A549 (cell line): ENCODE data around the gene PLXDC1. TPM values are rescaled to one million over a fixed set of nuclear protein-coding genes. Genes with fewer than 3 reads are reported as not detected.
A peak's percentile ranks its signal among the peaks of the same experiment; 100 is the strongest.

Experiments used
- ATAC-seq, 2 experiments: fragments of 200-7000 bp in 1 of 2; fragments of >200 bp in 1 of 2; cut with Nextera tagmentation in 1 of 2; cut with Tn5 transposase in 1 of 2; 3 replicates each; pipeline versions ENCODE4 v1.8.0 to v1.9.1; 2018 to 2020; ENCODE audit warnings: mild to moderate bottlenecking in 1 of 2, moderate library complexity in 1 of 2
- CTCF ChIA-PET: fragments of 300-600 bp; sonication (Branson Sonifier 250); formaldehyde crosslinking; extraction: SDS; loops from one replicate; lab custom pipeline; 2021; ENCODE audit warnings: antibody characterized with exemption, inconsistent platforms; lab: Yijun Ruan, JAX
- POLR2A ChIA-PET: fragments of 350-600 bp; formaldehyde crosslinking; extraction: SDS; loops from one replicate; lab custom pipeline; 2021; ENCODE audit warnings: antibody characterized with exemption, inconsistent platforms; lab: Yijun Ruan, JAX
- DNase-seq, 2 experiments: peaks; one replicate each; pipeline versions ENCODE4 v3.0.0 to v3.0.0-alpha.2; 2011 to 2016; ENCODE audit warnings: low read depth in 1 of 2, low spot score in 1 of 2
- FAIRE-seq: peaks from 2 replicates; lab custom pipeline; 2011; peaks lifted over from hg19 to GRCh38; lab: Jason Lieb, UNC
- H3K27ac ChIP-seq, 2 experiments: fragments of >200 bp; sonication (Bioruptor Twin); formaldehyde crosslinking; 3 replicates each; pipeline ENCODE4 v1.5.1; 2016 to 2017
- H3K4me1 ChIP-seq: fragments of >200 bp; sonication (Bioruptor Twin); formaldehyde crosslinking; 3 replicates; pipeline ENCODE4 v1.6.1; 2016
- H3K4me2 ChIP-seq: fragments of >200 bp; sonication (Bioruptor Twin); formaldehyde crosslinking; 3 replicates; pipeline ENCODE4 v1.6.1; 2016
- H3K4me3 ChIP-seq: fragments of >200 bp; sonication (Bioruptor Twin); formaldehyde crosslinking; 3 replicates; pipeline ENCODE4 v1.5.1; 2016
- H3K9me3 ChIP-seq: fragments of >200 bp; sonication (Bioruptor Twin); formaldehyde crosslinking; 3 replicates; pipeline ENCODE4 v1.6.1; 2016
- BHLHE40 ChIP-seq: IDR thresholded peaks from 2 replicates; pipeline ENCODE4 v1.6.1; 2012; ENCODE audit warnings: low read depth, low read length, inconsistent platforms
- FOXS1 ChIP-seq: fragments of 250-450 bp; sonication (Bioruptor Pico); IDR thresholded peaks from 2 replicates; pipeline ENCODE4 v1.5.0; 2020; ENCODE audit warnings: mild to moderate bottlenecking, moderate library complexity
- HEYL ChIP-seq: fragments of 250-450 bp; sonication (Bioruptor Pico); IDR thresholded peaks from 2 replicates; pipeline ENCODE4 v1.8.0; 2021; ENCODE audit warnings: mild to moderate bottlenecking, moderate library complexity
- HOXA7 ChIP-seq: fragments of 250-450 bp; sonication (Bioruptor Pico); IDR thresholded peaks from 2 replicates; pipeline ENCODE4 v1.5.0; 2020; ENCODE audit warnings: mild to moderate bottlenecking, moderate library complexity
- HOXB13 ChIP-seq: fragments of 250-450 bp; sonication (Bioruptor Pico); IDR thresholded peaks from 2 replicates; pipeline ENCODE4 v1.5.0; 2020; ENCODE audit warnings: low read depth, mild to moderate bottlenecking, moderate library complexity
- JUN ChIP-seq, 2 experiments: fragments of >200 bp; sonication (Bioruptor Twin); formaldehyde crosslinking; IDR thresholded peaks; 2 replicates in 1 of 2; 3 replicates in 1 of 2; pipeline ENCODE4 v1.6.1; 2016 to 2017
- POLR2AphosphoS2 ChIP-seq: conservative IDR thresholded peaks from 2 replicates; pipeline ENCODE4 v1.6.1; 2012; ENCODE audit warnings: low read length, improper control_type of control experiment, inconsistent platforms
- RAD21 ChIP-seq, 2 experiments: fragments of >200 bp in 1 of 2; sonication (Bioruptor Twin) in 1 of 2; formaldehyde crosslinking in 1 of 2; IDR thresholded peaks in 1 of 2; conservative IDR thresholded peaks in 1 of 2; 2 replicates in 1 of 2; 3 replicates in 1 of 2; pipeline ENCODE4 v1.6.1; 2012 to 2018; ENCODE audit warnings: inconsistent platforms in 1 of 2
- RARB ChIP-seq: fragments of 250-450 bp; sonication (Bioruptor Pico); IDR thresholded peaks from 2 replicates; pipeline ENCODE4 v1.8.0; 2021; ENCODE audit warnings: mild to moderate bottlenecking, moderate library complexity
- RNF2 ChIP-seq: fragments of 200-600 bp; sonication (generic); IDR thresholded peaks from 2 replicates; pipeline ENCODE4 v1.6.1; 2016; ENCODE audit warnings: low read depth, mild to moderate bottlenecking, antibody characterized with exemption, moderate library complexity, borderline replicate concordance
- SMC3 ChIP-seq: fragments of >200 bp; sonication (Bioruptor Twin); formaldehyde crosslinking; IDR thresholded peaks from 3 replicates; pipeline ENCODE4 v1.6.1; 2018; ENCODE audit warnings: inconsistent platforms
- ZFP36 ChIP-seq: fragments of 450-650 bp; IDR thresholded peaks from 2 replicates; pipeline ENCODE4 v1.6.1; 2014; ENCODE audit warnings: borderline replicate concordance; ENCODE audit not compliant: partially characterized antibody
- WGBS: methylation state at CpG from one replicate; pipeline ENCODE4 v1.1.6; 2017; ENCODE audit errors: missing lambda C conversion rate; 5-methylcytosine and 5-hydroxymethylcytosine counted together
- polyA plus RNA-seq, 4 experiments: library from polyadenylated mRNA; depleted of rRNA in 3 of 4; stranded (reverse); fragments of >200 nt; fragmentation: RNase III in 1 of 4; extraction: RNeasy Plus Mini Kit Qiagen cat#74134 plus additional on column Dnase treatment in 1 of 4; gene quantifications; 2 replicates in 3 of 4; 3 replicates in 1 of 4; pipeline ENCODE4 v1.2.3, GENCODE V29; 2011 to 2017
- TF ChIP-seq, protein P1 (sequence below): fragments of 200-600 bp; sonication (generic); IDR thresholded peaks from 2 replicates; pipeline ENCODE4 v1.6.1; 2016; ENCODE audit warnings: antibody characterized with exemption, mild to moderate bottlenecking, moderate library complexity
- TF ChIP-seq, protein P2 (sequence below): fragments of 250-450 bp; sonication (Bioruptor Pico); IDR thresholded peaks from 2 replicates; pipeline ENCODE4 v1.5.0; 2020; ENCODE audit warnings: low read depth, mild to moderate bottlenecking, moderate library complexity
- TF ChIP-seq, protein P3 (sequence below): IDR thresholded peaks from 2 replicates; pipeline ENCODE4 v1.6.1; 2012; ENCODE audit warnings: low read depth, borderline replicate concordance

PLXDC1 gene
- polyA plus RNA-seq, 2 of the 4 experiments (the other 2 are of a cell fraction), result 0.31 to 0.36 TPM

DNA sequence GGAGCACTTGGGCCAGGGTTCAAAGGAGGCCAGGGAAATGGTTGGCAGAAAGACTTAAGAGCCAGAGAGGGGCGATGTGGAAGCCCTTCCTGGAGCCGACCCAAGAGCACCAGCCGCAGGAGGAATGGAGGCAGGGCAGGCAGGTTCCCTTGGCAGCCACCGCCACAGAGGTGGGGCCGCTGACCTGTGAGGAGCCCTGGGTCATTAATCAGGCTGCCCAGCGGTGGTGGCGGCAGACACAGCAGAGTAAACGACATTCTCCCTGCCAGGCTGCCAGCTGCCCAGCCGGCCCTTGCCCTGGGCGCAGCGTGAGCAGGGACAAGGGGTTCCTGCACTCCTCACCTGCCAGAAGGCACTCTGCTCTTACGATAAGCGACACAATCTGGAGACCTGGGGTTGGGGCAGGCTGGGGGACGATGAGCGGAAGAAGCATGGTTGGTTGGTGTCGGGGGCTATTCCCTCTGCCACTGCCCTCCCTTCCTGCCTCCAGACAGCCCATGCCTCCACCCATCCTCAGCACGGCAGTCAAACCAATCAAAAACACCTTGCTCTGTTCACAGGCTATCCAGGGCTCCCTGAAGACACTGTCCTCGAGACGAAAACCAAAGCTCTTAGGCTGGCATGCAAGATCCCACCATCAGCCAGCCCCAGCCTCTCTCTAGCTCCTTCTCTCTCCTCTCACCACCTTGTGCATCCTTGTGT, 40.9 kb downstream of the PLXDC1 start:
- Histone ChIP-seq H3K4me2 (no peak overlapping the region), H3K9me3 (no peaks in the 10 kb centered on the region), H3K4me1 (no peaks in the 10 kb centered on the region), H3K27ac (no peak overlapping the region), H3K4me3 (no peak overlapping the region)
- no peak for FAIRE-seq
- TF ChIP-seq, protein P1, sequence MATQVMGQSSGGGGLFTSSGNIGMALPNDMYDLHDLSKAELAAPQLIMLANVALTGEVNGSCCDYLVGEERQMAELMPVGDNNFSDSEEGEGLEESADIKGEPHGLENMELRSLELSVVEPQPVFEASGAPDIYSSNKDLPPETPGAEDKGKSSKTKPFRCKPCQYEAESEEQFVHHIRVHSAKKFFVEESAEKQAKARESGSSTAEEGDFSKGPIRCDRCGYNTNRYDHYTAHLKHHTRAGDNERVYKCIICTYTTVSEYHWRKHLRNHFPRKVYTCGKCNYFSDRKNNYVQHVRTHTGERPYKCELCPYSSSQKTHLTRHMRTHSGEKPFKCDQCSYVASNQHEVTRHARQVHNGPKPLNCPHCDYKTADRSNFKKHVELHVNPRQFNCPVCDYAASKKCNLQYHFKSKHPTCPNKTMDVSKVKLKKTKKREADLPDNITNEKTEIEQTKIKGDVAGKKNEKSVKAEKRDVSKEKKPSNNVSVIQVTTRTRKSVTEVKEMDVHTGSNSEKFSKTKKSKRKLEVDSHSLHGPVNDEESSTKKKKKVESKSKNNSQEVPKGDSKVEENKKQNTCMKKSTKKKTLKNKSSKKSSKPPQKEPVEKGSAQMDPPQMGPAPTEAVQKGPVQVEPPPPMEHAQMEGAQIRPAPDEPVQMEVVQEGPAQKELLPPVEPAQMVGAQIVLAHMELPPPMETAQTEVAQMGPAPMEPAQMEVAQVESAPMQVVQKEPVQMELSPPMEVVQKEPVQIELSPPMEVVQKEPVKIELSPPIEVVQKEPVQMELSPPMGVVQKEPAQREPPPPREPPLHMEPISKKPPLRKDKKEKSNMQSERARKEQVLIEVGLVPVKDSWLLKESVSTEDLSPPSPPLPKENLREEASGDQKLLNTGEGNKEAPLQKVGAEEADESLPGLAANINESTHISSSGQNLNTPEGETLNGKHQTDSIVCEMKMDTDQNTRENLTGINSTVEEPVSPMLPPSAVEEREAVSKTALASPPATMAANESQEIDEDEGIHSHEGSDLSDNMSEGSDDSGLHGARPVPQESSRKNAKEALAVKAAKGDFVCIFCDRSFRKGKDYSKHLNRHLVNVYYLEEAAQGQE, result no peak
- TF ChIP-seq HEYL (CRISPR knock-in tag) (no peak), SMC3 (no peak), JUN (IDR thresholded peaks at IDR 0.05) (no peak), ZFP36 (no peak), FOXS1 (no peak)
- no peak for DNase-seq
- WGBS, result 43% methylated on average over 19 of the region's 19 CpGs
- ChIA-PET POLR2A (no interaction called here), CTCF (interaction anchor here (0.6 kb wide), 1 partner anchor 83 kb away, joined by 3 read pairs; no protein-coding TSS in a partner anchor)
- peak; percentile 21 to 27; a peak in 5 of 6 replicates for ATAC-seq

DNA sequence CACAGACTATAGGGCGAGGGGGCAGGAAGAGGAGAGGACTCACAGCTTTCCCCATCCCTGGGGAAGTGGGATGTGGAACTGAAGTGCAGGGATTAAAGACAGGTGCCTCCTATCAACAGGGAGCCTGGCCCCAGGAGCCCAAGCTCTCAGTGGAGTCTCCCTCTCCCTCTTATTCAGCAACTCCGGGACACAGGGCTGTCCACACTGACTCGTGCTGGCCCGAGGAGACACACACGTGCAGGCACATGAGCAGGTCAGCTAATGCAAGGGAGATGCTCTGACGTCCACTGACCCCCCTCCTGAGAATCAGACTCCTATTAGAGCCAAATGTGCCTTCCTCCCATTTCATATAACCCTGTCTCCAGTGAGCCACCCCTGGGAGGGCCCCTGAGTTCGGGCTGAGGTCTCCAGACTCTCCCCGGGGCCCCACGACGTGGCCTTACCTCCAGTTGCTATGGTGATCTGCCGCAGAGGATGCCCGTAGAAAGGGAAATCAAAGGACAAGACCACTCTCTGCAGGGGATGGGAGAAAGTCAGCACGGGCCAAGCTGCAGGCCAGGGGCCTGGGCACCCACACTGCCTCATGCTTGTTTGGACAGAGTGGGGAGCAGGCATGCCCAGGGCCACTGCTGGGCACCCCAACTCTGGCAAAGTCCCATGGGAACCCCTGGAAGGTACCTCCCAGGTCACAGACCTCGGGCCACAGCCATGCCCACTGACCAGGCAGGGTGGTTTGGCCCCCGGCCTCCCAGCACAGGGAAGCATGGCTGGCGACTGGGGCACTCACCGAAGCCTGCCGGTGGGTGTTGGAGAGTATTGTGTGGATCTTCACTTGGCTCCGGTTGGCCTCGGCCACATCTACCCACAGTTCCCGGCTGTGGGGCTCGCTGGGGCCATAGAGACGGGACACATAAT, 42.7 kb downstream of the PLXDC1 start:
- ATAC-seq, result peak in 1 of 2 experiments; percentile 9; a peak in 1 of 6 replicates
- H3K4me3 ChIP-seq, result no peak overlapping the region
- no peaks in the 10 kb centered on the region for H3K4me1 ChIP-seq
- WGBS, result 57% methylated on average over 23 of the region's 23 CpGs
- no peak overlapping the region for H3K4me2 ChIP-seq
- TF ChIP-seq RNF2 (no peak), RARB (no peak), HOXA7 (CRISPR knock-in tag) (no peak), RAD21 (conservative IDR thresholded peaks at IDR 0.05 in 1 of 2, IDR thresholded peaks at IDR 0.05 in 1 of 2) (no peak), BHLHE40 (no peak)
- H3K9me3 ChIP-seq, result no peaks in the 10 kb centered on the region
- CTCF ChIA-PET, result interaction anchor here (0.7 to 3.3 kb wide), 4 partner anchors 9 to 126 kb away, joined by 3 to 11 read pairs (median 4); no protein-coding TSS in a partner anchor
- no peak overlapping the region for H3K27ac ChIP-seq
- DNase-seq, result no peak
- no peak for FAIRE-seq
- POLR2A ChIA-PET, result no interaction called here

DNA sequence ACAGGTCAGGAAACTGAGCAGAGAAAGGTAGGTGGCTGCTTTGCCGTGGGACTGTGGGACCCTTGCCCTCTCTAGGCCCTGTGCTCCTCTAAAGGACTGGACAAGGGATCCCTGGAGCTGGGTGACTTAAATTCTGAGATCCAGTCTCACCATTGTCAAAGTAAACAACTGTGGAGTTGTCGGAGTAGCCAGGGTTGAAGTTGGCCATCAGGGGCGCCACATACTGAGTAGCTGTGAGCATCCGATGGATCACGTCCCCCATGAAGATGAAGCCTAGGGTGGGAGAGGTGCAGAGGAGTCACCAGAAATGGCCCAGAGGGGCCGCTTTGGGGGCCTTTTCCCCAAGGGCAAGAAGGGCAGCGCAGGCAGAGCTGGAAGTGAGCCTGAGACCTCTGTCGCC, 43.5 kb downstream of the PLXDC1 start:
- CTCF ChIA-PET, result interaction anchor here (0.7 to 3.3 kb wide), 5 partner anchors 8 to 125 kb away, joined by 3 to 11 read pairs (median 4); no protein-coding TSS in a partner anchor
- no peak for DNase-seq
- no peak for TF ChIP-seq POLR2AphosphoS2
- Histone ChIP-seq H3K27ac (no peak overlapping the region), H3K4me1 (no peaks in the 10 kb centered on the region), H3K9me3 (no peaks in the 10 kb centered on the region), H3K4me2 (no peak overlapping the region), H3K4me3 (no peak overlapping the region)
- FAIRE-seq, result no peak
- 58% methylated on average over 8 of the region's 8 CpGs for WGBS
- POLR2A ChIA-PET, result no interaction called here
- ATAC-seq, result peak in 1 of 2 experiments; percentile 46; a peak in 3 of 6 replicates

DNA sequence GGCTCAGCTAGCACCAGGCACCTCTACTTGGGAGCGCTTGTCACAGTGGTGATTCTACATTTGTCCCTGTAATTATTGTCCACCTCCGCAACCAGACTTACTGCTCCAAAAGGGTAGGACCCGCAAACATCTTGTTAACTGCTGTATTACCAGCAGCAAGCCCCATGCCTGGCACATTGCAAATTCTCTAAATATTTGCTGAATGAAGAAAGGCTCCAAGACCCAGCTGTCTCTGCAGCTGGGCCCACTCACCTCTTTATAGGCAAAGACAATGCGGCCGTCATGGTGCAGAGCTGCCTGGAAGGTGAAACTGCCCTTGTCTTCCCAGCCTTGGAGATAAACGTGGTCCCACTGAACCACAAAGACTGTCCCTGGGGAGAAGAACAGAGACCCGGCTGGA, 44.3 kb downstream of the PLXDC1 start:
- no peak for DNase-seq
- FAIRE-seq, result no peak
- CTCF ChIA-PET, result interaction anchor here (1.0 to 3.3 kb wide), 4 partner anchors 9 to 124 kb away, joined by 3 to 11 read pairs (median 4); no protein-coding TSS in a partner anchor
- 67% methylated on average over 7 of the region's 7 CpGs for WGBS
- POLR2A ChIA-PET, result no interaction called here
- Histone ChIP-seq H3K4me3 (no peak overlapping the region), H3K4me1 (no peaks in the 10 kb centered on the region), H3K4me2 (no peak overlapping the region), H3K9me3 (no peaks in the 10 kb centered on the region)
- no peak for ATAC-seq
- TF ChIP-seq, protein P2, sequence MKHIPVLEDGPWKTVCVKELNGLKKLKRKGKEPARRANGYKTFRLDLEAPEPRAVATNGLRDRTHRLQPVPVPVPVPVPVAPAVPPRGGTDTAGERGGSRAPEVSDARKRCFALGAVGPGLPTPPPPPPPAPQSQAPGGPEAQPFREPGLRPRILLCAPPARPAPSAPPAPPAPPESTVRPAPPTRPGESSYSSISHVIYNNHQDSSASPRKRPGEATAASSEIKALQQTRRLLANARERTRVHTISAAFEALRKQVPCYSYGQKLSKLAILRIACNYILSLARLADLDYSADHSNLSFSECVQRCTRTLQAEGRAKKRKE, result no peak
- TF ChIP-seq, protein P3, sequence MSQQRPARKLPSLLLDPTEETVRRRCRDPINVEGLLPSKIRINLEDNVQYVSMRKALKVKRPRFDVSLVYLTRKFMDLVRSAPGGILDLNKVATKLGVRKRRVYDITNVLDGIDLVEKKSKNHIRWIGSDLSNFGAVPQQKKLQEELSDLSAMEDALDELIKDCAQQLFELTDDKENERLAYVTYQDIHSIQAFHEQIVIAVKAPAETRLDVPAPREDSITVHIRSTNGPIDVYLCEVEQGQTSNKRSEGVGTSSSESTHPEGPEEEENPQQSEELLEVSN, result no peak
- TF ChIP-seq HOXB13, result no peak
- TF ChIP-seq HOXA7 (CRISPR knock-in tag), result no peak
- TF ChIP-seq, all 56 proteins: peak for 0
- no peak overlapping the region for H3K27ac ChIP-seq
